Endothelial cell of umbilical vein (primary cell): ENCODE measurements around the gene HECTD1. TPM values are rescaled to one million over a fixed set of nuclear protein-coding genes. Genes with fewer than 3 reads are reported as not detected.

ENCODE experiments used
- BruUV-seq: library from RNA; stranded (reverse); fragments of 400-500 nt; replicated peaks from 2 replicates; lab custom pipeline; 2021; lab: Mats Ljungman, UMichigan
- CTCF ChIA-PET: fragments of 300-600, 350-600 bp; sonication (Branson Sonifier 250); formaldehyde crosslinking; loops from one replicate; lab custom pipeline; 2021; ENCODE audit warnings: antibody characterized with exemption, inconsistent platforms; lab: Charles Lee
- POLR2A ChIA-PET: fragments of 300-600, 350-600 bp; sonication (Branson Sonifier 250); formaldehyde crosslinking; loops from one replicate; lab custom pipeline; 2021; ENCODE audit warnings: antibody characterized with exemption, inconsistent platforms; lab: Charles Lee
- DNase-seq: peaks from one replicate; pipeline ENCODE4 v3.0.0-alpha.2; 2011; ENCODE audit warnings: low read depth, low spot score
- FAIRE-seq: peaks from 2 replicates; lab custom pipeline; 2011; peaks lifted over from hg19 to GRCh38; lab: Jason Lieb, UNC
- H2AFZ ChIP-seq: 2 replicates; pipeline ENCODE4 v1.6.0; 2012; ENCODE audit warnings: low read depth, low read length, control low read depth, inconsistent platforms
- H3K27ac ChIP-seq: 2 replicates; pipeline ENCODE4 v1.5.1; 2011; ENCODE audit warnings: low read depth, mild to moderate bottlenecking, control low read depth, low read length, moderate library complexity; ENCODE audit not compliant: insufficient read depth
- H3K27me3 ChIP-seq, 2 experiments: 2 replicates each; pipeline versions ENCODE4 v1.6.0 to v1.6.1; 2011; ENCODE audit warnings: low read length in 2 of 2, mixed read lengths in 1 of 2; ENCODE audit not compliant: control insufficient read depth in 2 of 2, insufficient read depth in 2 of 2
- H3K36me3 ChIP-seq, 2 experiments: 2 replicates in 1 of 2; 3 replicates in 1 of 2; pipeline ENCODE4 v1.5.1; 2011; ENCODE audit warnings: low read length in 2 of 2, mild to moderate bottlenecking in 1 of 2, moderate library complexity in 1 of 2; ENCODE audit not compliant: control insufficient read depth in 2 of 2, insufficient read depth in 2 of 2; ENCODE audit errors: extremely low read depth in 1 of 2
- H3K4me1 ChIP-seq: 3 replicates; pipeline ENCODE4 v1.5.1; 2011; ENCODE audit warnings: mild to moderate bottlenecking, low read length; ENCODE audit not compliant: control insufficient read depth, insufficient read depth; ENCODE audit errors: extremely low read depth
- H3K4me2 ChIP-seq: 2 replicates; pipeline ENCODE4 v1.6.1; 2011; ENCODE audit warnings: low read length, control low read depth, mixed read lengths; ENCODE audit not compliant: insufficient read depth
- H3K4me3 ChIP-seq, 3 experiments: fragments of 200-600 bp in 1 of 3; sonication (generic), shearing (Covaris generic) in 1 of 3; replicated peaks in 1 of 3; 2 replicates each; pipeline ENCODE4 v1.5.1; 2011 to 2016; ENCODE audit warnings: control low read depth in 3 of 3, low read length in 3 of 3, mild to moderate bottlenecking in 2 of 3, inconsistent platforms in 1 of 3, low read depth in 1 of 3, moderate library complexity in 1 of 3; ENCODE audit not compliant: insufficient read depth in 1 of 3
- H3K79me2 ChIP-seq: 2 replicates; pipeline ENCODE4 v1.6.0; 2012; ENCODE audit warnings: low read length, inconsistent platforms; ENCODE audit not compliant: control insufficient read depth, insufficient read depth
- H3K9ac ChIP-seq: replicated peaks from 2 replicates; pipeline ENCODE3; 2011; ENCODE audit warnings: low read length, control low read depth; ENCODE audit not compliant: insufficient read depth; ENCODE audit errors: extremely low read depth
- H3K9me1 ChIP-seq: replicated peaks from 3 replicates; pipeline ENCODE4 v1.6.0; 2011; ENCODE audit warnings: mild to moderate bottlenecking, low read length; ENCODE audit not compliant: control insufficient read depth, insufficient read depth; ENCODE audit errors: extremely low read depth
- H3K9me3 ChIP-seq: replicated peaks from 2 replicates; pipeline ENCODE4 v1.5.1; 2012; ENCODE audit warnings: low read length, inconsistent platforms; ENCODE audit not compliant: control insufficient read depth, insufficient read depth
- H4K20me1 ChIP-seq: replicated peaks from 2 replicates; pipeline ENCODE3; 2011; ENCODE audit warnings: mild to moderate bottlenecking, low read length; ENCODE audit not compliant: control insufficient read depth, insufficient read depth; ENCODE audit errors: extremely low read depth
- CTCF ChIP-seq, 2 donors: IDR thresholded peaks; 1 replicate in 1 of 2; 2 replicates in 1 of 2; pipeline ENCODE4 v1.5.1; 2011; ENCODE audit warnings: low read length in 2 of 2, mild to moderate bottlenecking in 2 of 2, moderate library complexity in 2 of 2, control low read depth in 1 of 2, inconsistent platforms in 1 of 2, low read depth in 1 of 2; ENCODE audit not compliant: insufficient read depth in 1 of 2; ENCODE audit errors: extremely low read depth in 1 of 2
- EZH2 ChIP-seq: IDR thresholded peaks from 2 replicates; pipeline ENCODE4 v1.6.1; 2012; ENCODE audit warnings: borderline replicate concordance, low read depth, mild to moderate bottlenecking, moderate library complexity, low read length, inconsistent platforms; ENCODE audit not compliant: severe bottlenecking
- FOS ChIP-seq: IDR thresholded peaks from 2 replicates; pipeline ENCODE4 v1.6.1; 2011; ENCODE audit warnings: mild to moderate bottlenecking, low read length, moderate library complexity, borderline replicate concordance; ENCODE audit not compliant: insufficient read depth
- GATA2 ChIP-seq: IDR thresholded peaks from 2 replicates; pipeline ENCODE4 v1.7.0; 2011; ENCODE audit warnings: low read depth, mild to moderate bottlenecking, moderate library complexity, mixed read lengths, low read length; ENCODE audit not compliant: insufficient read length, insufficient read depth
- JUN ChIP-seq: IDR thresholded peaks from 2 replicates; pipeline ENCODE4 v1.6.1; 2011; ENCODE audit warnings: borderline replicate concordance, low read depth; ENCODE audit not compliant: insufficient read length, insufficient read depth
- MAX ChIP-seq: IDR thresholded peaks from 2 replicates; pipeline ENCODE4 v1.6.1; 2011; ENCODE audit not compliant: insufficient read depth, insufficient read length
- MYC ChIP-seq: IDR thresholded peaks from one replicate; pipeline ENCODE4 v1.6.1; 2011; ENCODE audit warnings: mild to moderate bottlenecking, low read depth, low read length
- POLR2A ChIP-seq: IDR thresholded peaks from 2 replicates; pipeline ENCODE4 v1.6.1; 2012; ENCODE audit warnings: low read depth, mild to moderate bottlenecking, control low read depth, low read length
- POLR2AphosphoS5 ChIP-seq: IDR thresholded peaks from 2 replicates; pipeline ENCODE4 v1.6.1; 2012; ENCODE audit warnings: low read depth, mild to moderate bottlenecking, control low read depth, low read length, moderate library complexity; ENCODE audit not compliant: insufficient read depth
- dilution Hi-C: fragments of 300-500 bp; cut with MboI; formaldehyde crosslinking; loops from one replicate; pipeline ENCODE4 v1.15.0; 2019; ENCODE audit warnings: low sequenced_read_pairs; ENCODE audit not compliant: extremely low pct_ligation_motif_present
- intact Hi-C: fragments of 100-400 bp; cut with micrococcal nuclease; formaldehyde crosslinking; loops from one replicate; pipeline ENCODE4 v1.10.0; 2022
- polyA plus RNA-seq, 4 experiments: library from polyadenylated mRNA; depleted of rRNA in 3 of 4; stranded (reverse) in 3 of 4; unstranded in 1 of 4; fragments of >200 nt; gene quantifications; 2 replicates each; pipeline versions ENCODE4 v1.2.1 to v1.2.3, GENCODE V29; 2011 to 2012; ENCODE audit warnings: missing spikeins in 1 of 4
- total RNA-seq: library from RNA; stranded (reverse); gene quantifications from 2 replicates; pipeline ENCODE4 v1.2.3, GENCODE V29; 2021

HECTD1 gene
- total and polyA plus RNA-seq, 2 donors (not counting 3 experiments of a cell fraction or from before 2014, with no cell fraction given), result 67.9 to 181 TPM

GRCh38 chr14:31166271-31166561 lies 41.4 kb downstream of the HECTD1 start:
- H3K9me3 ChIP-seq, result no peaks in the 10 kb centered on the region
- intact Hi-C loops (loop anchor here (5.0 kb wide), 1 partner anchor 191 kb away; no protein-coding TSS in a partner anchor), dilution Hi-C loops (no loop called here)
- no peak for DNase-seq
- POLR2A ChIA-PET, result no interaction called here
- TF ChIP-seq POLR2A (no peak), CTCF (IDR thresholded peaks at IDR 0.05; ENCODE audit: extremely low read depth in 1 of 2, insufficient read depth in 1 of 2, low read depth in 1 of 2, low read length in 2 of 2) (no peak), POLR2AphosphoS5 (no peak), MYC (no peak), FOS (no peak), MAX (no peak), EZH2 (no peak), GATA2 (no peak), JUN (no peak)
- H3K4me2 ChIP-seq, result no peak overlapping the region
- H3K4me1 ChIP-seq, result peaks cover 7% of the 10 kb centered on the region
- H4K20me1 ChIP-seq, result no peaks in the 10 kb centered on the region
- no peak overlapping the region for H3K27ac ChIP-seq
- BruUV-seq, result no TSS peak
- H2AFZ ChIP-seq, result no peak overlapping the region
- no peak overlapping the region for H3K9ac ChIP-seq
- peaks cover 5% of the 10 kb centered on the region for H3K79me2 ChIP-seq
- H3K4me3 ChIP-seq, result no peak overlapping the region
- H3K36me3 ChIP-seq, result peaks cover 6% of the 10 kb centered on the region in 2 experiments
- no peaks in the 10 kb centered on the region for H3K9me1 ChIP-seq
- no peaks in the 10 kb centered on the region for H3K27me3 ChIP-seq
- FAIRE-seq, result no peak
- CTCF ChIA-PET, result interaction anchor here (0.8 to 2.0 kb wide), 5 partner anchors 10 to 190 kb away, joined by 3 to 6 read pairs (median 3); no protein-coding TSS in a partner anchor
